ENCODE measurements around the gene ADGRB3. TPM values are rescaled to one million over a fixed set of nuclear protein-coding genes. Genes with fewer than 3 reads are reported as not detected.

The ADGRB3 gene
- 0.81 and 1.4 TPM in 2 replicates for total RNA-seq
- polyA plus RNA-seq = 1.2 and 2.5 TPM in 2 replicates

GRCh38 chr6:68634726-68635411, at the start of gene ADGRB3:
Gene ADGRB3 (plus strand): TSS chr6:68635282. CDS start chr6:68638676, 3,394 bp downstream.
- Histone ChIP-seq H3K27ac (no peak within 1 kb of the TSS), H3K27me3 (peaks cover 80% of the 10 kb centered on the region), H3K4me1 (ENCODE audit: low read depth) (peaks cover 10% of the 10 kb centered on the region), H3K9me3 (ENCODE audit: low read depth) (no peaks in the 10 kb centered on the region), H3K4me3 (peak within 1 kb of the TSS; percentile 70), H3K36me3 (no peaks in the 10 kb centered on the region)
- TF ChIP-seq CTCF (IDR thresholded peaks at IDR 0.05; ENCODE audit: low read depth, low read length) = no peak
- peak; percentile 87 to 94 for DNase-seq (ENCODE audit: low read depth in 1 of 2, low spot score in 1 of 2)

- no peaks in the 10 kb centered on the region for H3K4me1 ChIP-seq (ENCODE audit: low read depth)
- no peaks in the 10 kb centered on the region for H3K36me3 ChIP-seq
- no peak overlapping the region for H3K4me3 ChIP-seq
- no peak for DNase-seq (ENCODE audit: low read depth in 1 of 2, low spot score in 1 of 2)
- no peaks in the 10 kb centered on the region for H3K27me3 ChIP-seq
- H3K27ac ChIP-seq = no peak overlapping the region
- H3K9me3 ChIP-seq (ENCODE audit: low read depth) = no peaks in the 10 kb centered on the region
- TF ChIP-seq CTCF (IDR thresholded peaks at IDR 0.05; ENCODE audit: low read depth, low read length) = no peak
Measured at GRCh38 chr6:68593558-68593957, 41.5 kb upstream of the ADGRB3 start.

- H3K27me3 ChIP-seq = no peaks in the 10 kb centered on the region
- H3K4me1 ChIP-seq (ENCODE audit: low read depth) = no peaks in the 10 kb centered on the region
- no peak for TF ChIP-seq CTCF (IDR thresholded peaks at IDR 0.05; ENCODE audit: low read depth, low read length)
- no peak overlapping the region for H3K27ac ChIP-seq
- DNase-seq (ENCODE audit: low read depth in 1 of 2, low spot score in 1 of 2) = no peak
- no peaks in the 10 kb centered on the region for H3K36me3 ChIP-seq
- no peak overlapping the region for H3K4me3 ChIP-seq
- H3K9me3 ChIP-seq (ENCODE audit: low read depth) = no peaks in the 10 kb centered on the region
Measured at GRCh38 chr6:68597642-68598041, 37.4 kb upstream of the ADGRB3 start.

GRCh38 chr6:68615938-68616337, 19.1 kb upstream of the ADGRB3 start:
- Histone ChIP-seq H3K27ac (no peak overlapping the region), H3K36me3 (no peaks in the 10 kb centered on the region), H3K4me1 (ENCODE audit: low read depth) (peaks cover 7% of the 10 kb centered on the region), H3K4me3 (no peak overlapping the region), H3K27me3 (no peaks in the 10 kb centered on the region), H3K9me3 (ENCODE audit: low read depth) (no peaks in the 10 kb centered on the region)
- no peak for TF ChIP-seq CTCF (IDR thresholded peaks at IDR 0.05; ENCODE audit: low read depth, low read length)
- DNase-seq (ENCODE audit: low read depth in 1 of 2, low spot score in 1 of 2) = no peak

- DNase-seq (ENCODE audit: low read depth in 1 of 2, low spot score in 1 of 2) = no peak
- Histone ChIP-seq H3K4me1 (ENCODE audit: low read depth) (no peaks in the 10 kb centered on the region), H3K9me3 (ENCODE audit: low read depth) (no peaks in the 10 kb centered on the region), H3K27me3 (peaks cover 10% of the 10 kb centered on the region), H3K4me3 (no peak overlapping the region), H3K36me3 (no peaks in the 10 kb centered on the region), H3K27ac (no peak overlapping the region)
- no peak for TF ChIP-seq CTCF (IDR thresholded peaks at IDR 0.05; ENCODE audit: low read depth, low read length)
Measured at GRCh38 chr6:68625998-68626397, 9.1 kb upstream of the ADGRB3 start.
